IMR-90 (cell line): Measurements from ENCODE around the gene DNPH1.

ENCODE experiments used
- CEBPB ChIP-seq: IDR thresholded peaks from 2 replicates; pipeline ENCODE4 v1.6.1; 2012; ENCODE audit warnings: low read depth, low read length, improper control_type of control experiment
- MAFK ChIP-seq: IDR thresholded peaks from 2 replicates; pipeline ENCODE4 v1.6.1; 2012; ENCODE audit warnings: low read depth, low read length, improper control_type of control experiment
- MAZ ChIP-seq: IDR thresholded peaks from 2 replicates; pipeline ENCODE4 v1.6.1; 2012; ENCODE audit warnings: low read depth, mild to moderate bottlenecking, low read length, improper control_type of control experiment, moderate library complexity, borderline replicate concordance
- POLR2A ChIP-seq: IDR thresholded peaks from 2 replicates; pipeline ENCODE4 v1.6.1; 2012; ENCODE audit warnings: mild to moderate bottlenecking, low read depth, low read length
- RAD21 ChIP-seq: IDR thresholded peaks from 2 replicates; pipeline ENCODE4 v1.6.1; 2012; ENCODE audit warnings: low read length, improper control_type of control experiment
- RCOR1 ChIP-seq: IDR thresholded peaks from 2 replicates; pipeline ENCODE4 v1.6.1; 2012; ENCODE audit warnings: mild to moderate bottlenecking, low read length, improper control_type of control experiment; ENCODE audit not compliant: insufficient replicate concordance
- RFX5 ChIP-seq: IDR thresholded peaks from 2 replicates; pipeline ENCODE4 v1.8.0; 2012; ENCODE audit warnings: low read depth, mild to moderate bottlenecking, low read length, moderate library complexity
- SMC3 ChIP-seq: fragments of 150-350 bp; IDR thresholded peaks from 2 replicates; pipeline ENCODE4 v1.6.1; 2016; ENCODE audit warnings: low read depth, mild to moderate bottlenecking, antibody characterized with exemption, low read length, moderate library complexity
- TF ChIP-seq, protein P1 (sequence below): conservative IDR thresholded peaks from 2 replicates; pipeline ENCODE4 v1.5.1; 2012; ENCODE audit warnings: mild to moderate bottlenecking, low read depth, low read length, improper control_type of control experiment
- TF ChIP-seq, protein P2 (sequence below): fragments of 150-350 bp; IDR thresholded peaks from 2 replicates; pipeline ENCODE4 v1.6.1; 2017; ENCODE audit warnings: mild to moderate bottlenecking, antibody characterized with exemption, low read length, low read depth

DNA sequence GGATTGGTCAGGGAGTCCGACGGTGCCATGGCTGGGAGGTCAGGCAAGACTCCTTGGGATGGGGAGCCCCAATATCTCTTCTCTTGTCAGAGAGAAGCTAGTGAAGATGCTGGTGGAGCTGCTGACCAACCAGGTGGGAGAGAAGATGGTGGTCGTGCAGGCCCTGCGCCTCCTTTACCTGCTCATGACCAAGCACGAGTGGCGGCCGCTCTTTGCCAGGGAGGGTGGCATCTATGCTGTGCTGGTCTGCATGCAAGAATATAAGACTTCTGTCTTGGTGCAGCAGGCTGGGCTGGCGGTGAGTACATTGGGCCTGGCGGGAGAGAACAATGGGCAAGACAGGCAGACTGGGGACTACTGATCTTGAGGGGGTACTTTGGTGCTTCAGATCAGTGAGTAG, 36.4 kb downstream of the DNPH1 start:
- TF ChIP-seq, protein P1, sequence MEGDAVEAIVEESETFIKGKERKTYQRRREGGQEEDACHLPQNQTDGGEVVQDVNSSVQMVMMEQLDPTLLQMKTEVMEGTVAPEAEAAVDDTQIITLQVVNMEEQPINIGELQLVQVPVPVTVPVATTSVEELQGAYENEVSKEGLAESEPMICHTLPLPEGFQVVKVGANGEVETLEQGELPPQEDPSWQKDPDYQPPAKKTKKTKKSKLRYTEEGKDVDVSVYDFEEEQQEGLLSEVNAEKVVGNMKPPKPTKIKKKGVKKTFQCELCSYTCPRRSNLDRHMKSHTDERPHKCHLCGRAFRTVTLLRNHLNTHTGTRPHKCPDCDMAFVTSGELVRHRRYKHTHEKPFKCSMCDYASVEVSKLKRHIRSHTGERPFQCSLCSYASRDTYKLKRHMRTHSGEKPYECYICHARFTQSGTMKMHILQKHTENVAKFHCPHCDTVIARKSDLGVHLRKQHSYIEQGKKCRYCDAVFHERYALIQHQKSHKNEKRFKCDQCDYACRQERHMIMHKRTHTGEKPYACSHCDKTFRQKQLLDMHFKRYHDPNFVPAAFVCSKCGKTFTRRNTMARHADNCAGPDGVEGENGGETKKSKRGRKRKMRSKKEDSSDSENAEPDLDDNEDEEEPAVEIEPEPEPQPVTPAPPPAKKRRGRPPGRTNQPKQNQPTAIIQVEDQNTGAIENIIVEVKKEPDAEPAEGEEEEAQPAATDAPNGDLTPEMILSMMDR = no peak
- TF ChIP-seq, protein P2, sequence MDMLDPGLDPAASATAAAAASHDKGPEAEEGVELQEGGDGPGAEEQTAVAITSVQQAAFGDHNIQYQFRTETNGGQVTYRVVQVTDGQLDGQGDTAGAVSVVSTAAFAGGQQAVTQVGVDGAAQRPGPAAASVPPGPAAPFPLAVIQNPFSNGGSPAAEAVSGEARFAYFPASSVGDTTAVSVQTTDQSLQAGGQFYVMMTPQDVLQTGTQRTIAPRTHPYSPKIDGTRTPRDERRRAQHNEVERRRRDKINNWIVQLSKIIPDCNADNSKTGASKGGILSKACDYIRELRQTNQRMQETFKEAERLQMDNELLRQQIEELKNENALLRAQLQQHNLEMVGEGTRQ = no peak
- TF ChIP-seq SMC3 (no peak), POLR2A (no peak), RFX5 (no peak), RAD21 (no peak), RCOR1 (no peak), CEBPB (no peak), MAFK (no peak), MAZ (no peak)
